Stromal cell of bone marrow (primary cell): ENCODE measurements around the gene HS6ST3.

Experiments used
- DNase-seq: peaks from one replicate; pipeline ENCODE4 v3.0.0-alpha.2; 2012; ENCODE audit warnings: low read depth

Gene HS6ST3

DNA sequence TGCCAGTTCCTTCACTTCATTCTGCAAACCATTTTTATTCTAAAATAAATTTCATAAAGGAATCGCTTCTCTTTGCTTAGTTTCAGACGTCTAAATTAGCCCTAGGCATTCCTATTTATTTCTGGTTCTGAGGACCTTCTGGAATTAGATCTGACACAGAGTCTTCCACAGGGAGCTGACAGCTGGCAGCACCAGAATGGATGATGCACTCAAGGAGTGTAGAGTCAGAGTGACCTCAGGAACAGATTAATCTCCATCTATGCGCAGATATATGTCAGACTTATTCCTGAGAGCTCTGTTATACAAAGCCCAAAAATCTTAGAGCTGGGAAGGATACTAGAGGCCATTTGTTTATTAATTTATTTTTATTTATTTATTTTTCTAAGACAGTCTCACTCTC is 450.8 kb downstream of the HS6ST3 start:
- DNase-seq: no peak

DNA sequence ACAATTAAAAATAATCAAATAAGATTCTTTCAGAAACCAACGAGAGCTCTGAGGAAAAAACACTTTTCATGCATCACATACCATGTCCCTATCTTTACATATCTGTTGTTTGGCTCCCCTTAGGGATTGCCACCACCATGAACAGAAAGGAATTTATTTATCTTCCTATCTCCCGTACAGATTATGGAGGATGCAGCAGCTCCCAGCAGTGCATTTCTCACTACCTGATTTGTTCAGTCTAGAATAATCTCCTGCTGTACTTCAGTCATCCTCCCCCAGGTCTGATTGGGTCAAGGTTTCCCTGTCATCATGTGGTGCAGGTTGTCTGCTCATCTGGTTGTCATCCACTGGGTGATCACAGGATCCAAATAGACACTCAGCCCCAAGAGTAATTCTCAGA is 453.1 kb downstream of the HS6ST3 start:
- DNase-seq: no peak

DNA sequence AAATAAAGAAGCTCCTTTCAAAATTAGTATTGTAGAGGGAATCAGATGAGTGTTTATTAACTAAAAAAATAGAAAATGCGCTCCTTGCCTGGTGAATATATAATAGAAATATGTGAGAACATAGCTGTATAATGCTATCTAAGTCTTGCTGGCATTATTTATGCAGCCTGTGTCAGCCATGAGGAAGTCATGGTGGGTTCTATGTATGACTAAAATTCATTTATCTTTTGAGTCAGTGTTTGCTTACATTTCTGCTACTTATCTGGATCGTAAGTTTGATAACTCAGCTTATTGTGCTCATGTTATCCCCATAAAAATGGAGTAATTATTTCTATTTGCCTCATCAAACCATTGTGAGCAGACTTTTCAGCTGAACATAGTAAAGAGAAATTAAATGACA is 455.1 kb downstream of the HS6ST3 start:
- no peak for DNase-seq

DNA sequence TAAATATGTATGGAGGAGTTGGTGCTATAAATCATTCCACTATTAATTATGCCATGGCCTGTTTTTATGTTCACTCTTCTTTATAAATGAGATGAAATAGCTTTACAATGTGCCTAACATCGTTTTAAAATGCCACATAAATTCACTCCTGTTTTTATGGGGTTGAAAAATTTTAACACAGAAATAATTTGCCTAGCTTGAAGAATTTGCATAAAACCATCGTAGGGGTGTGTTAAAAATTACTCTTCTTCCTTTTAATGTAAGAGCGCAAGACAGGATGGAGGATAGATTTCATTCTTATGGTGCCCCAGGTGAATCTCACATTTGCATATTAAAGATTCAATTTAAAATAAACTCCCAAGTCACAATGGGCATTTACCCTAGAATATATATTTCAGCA is 456.6 kb downstream of the HS6ST3 start:
- no peak for DNase-seq

DNA sequence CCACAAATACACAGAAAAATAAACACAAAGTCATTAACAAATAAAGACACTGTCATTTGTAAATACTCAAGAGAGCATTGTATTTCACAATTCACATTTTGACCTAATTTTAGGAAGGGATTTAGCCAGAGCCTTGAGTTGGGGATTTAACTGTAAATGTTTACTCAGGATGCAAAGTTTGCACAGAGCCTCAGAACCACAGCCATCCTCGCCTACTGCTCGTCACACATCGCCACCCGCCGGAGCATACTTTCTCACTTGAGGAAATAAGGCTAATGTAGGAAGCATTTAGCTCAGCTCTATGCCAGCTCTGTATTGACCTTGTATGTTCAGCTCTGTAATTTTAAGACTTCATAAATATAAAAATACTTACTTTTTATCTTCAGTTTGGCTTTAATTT is 461.6 kb downstream of the HS6ST3 start:
- no peak for DNase-seq

DNA sequence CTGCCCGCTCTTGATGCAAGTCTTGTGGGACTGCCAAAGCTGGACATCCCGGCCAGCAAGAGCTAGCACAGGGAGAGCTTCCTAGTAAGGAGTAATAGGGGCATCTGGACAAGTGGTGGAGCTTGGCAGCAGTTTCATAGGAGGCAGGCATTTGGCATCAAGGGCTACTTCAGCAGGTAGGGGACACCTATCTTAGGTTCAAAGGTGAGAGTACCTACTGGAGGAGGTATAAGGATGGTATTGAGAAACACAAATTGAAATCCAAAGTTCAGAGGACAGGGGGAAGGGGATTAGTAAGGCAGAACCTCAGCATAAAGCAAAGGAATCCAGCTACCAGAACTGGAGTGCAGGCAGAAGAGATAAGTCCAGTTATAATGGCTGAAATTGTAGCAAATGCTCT is 462.7 kb downstream of the HS6ST3 start:
- DNase-seq: no peak

DNA sequence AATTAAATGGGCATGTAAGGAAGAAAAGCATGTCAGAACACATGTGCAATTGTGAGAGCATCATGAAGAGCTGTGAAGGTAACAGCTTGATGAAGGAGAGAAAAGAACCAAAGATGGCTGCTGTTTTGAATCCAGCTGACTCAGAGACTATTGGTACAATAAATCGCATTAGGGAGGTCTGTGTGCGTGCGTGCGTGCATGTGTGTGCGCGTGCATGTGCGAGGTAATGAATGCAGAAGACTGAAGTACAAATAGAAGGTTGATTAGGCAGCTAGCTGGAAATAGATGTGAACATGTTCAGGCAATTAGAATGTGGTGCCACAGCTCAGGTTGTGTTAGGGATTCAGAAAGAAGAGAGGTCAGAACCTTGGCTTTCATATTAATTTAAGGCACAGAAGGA is 463.9 kb downstream of the HS6ST3 start:
- no peak for DNase-seq

DNA sequence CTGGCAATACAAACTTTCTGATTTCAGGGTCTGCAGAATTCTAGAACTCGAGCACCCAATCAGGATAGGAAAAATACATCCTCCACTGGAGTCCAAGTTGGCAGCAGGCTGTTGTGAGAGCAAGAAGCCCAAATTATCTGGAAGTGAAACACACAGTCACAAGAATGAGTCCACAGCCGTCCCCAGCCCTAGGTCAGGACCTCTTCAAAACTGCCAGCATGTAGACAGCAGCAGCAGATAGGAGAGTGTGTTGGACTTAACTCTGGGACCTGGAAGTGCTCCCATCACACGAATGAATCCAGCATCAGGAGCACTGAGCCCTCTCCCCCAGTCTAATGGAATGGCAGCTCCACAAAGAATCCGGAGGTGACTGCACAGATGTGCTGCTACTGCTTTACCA is 483.7 kb downstream of the HS6ST3 start:
- DNase-seq: no peak

DNA sequence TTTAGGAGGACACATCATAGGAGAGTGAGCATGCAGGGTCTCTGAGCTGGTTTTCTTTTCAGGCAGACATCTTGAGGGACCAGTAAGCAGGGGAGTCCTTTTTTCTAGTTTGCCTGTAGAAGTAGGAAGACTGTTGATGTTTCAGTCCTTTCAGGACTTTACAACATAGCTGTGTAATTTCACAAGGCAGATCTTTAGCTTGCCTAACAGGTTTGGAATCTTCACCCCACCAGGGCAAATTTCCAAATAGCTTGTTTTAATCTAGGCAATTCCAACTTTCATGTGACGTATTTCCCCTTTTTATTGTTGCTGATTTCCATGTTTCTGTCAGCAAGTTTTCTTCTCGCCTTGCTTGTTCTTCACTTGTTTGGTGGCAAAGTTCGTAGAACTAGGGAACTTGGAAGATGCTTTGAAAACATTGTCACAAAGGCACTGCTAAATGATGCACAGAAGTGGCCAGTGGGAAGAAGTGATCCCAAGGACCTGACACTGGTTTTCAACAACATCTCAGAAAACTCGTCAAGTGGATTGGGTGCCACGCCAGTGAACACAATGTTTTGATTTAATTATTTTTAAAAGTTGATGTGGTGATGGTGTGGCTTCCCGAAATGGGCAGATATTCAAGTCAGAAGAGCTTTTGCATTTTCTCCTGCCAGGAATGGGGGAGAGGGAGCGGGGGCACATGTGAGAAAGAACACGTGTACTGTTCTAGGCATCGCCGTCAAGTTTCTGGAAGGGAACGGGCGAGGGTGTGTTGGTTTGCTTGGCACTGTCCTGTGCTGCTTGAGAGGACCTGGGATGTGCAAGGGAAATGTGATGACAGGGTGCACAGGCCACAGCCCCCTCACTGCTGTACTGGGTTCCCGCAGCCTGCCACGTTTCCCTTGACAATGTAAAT is 485.8 kb downstream of the HS6ST3 start:
- no peak for DNase-seq

DNA sequence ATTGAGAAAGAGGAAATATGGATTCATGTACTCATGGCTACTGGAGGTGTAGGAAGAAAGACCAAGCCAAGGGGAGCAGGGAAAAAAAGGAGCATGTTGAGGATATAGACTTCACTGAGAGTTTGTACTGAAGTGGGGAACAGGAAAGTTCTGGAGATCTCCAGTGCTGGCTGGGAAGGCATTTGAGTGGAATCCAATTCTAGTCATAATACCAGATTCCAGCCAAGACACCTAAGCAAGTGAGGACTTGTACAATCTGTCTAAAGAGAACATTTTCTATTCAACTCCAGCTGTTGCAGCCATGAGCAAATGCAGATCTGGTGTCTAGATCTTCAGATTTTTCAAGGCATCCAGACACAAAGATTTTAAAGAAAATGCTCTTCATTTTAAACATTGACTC is 491.8 kb downstream of the HS6ST3 start:
- DNase-seq: no peak

DNA sequence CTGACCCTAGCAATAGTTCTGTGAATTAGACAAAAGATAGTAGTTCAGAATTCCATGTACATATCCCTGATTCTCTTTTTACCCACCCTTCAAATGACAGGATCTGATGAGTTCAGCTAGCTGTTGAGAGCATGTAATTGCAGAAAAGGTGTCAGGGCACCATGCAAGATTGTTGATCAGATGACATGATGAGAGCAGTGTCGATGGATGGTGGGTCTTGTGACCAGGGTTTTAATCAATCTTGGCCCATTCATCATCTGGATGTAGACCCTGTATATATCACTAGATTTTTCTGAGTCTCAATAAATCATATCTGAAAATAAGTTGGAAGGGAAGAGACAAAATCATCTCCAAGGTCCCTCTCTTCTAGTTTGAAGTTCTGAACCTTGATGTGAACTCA is 525.3 kb downstream of the HS6ST3 start:
- DNase-seq: no peak

DNA sequence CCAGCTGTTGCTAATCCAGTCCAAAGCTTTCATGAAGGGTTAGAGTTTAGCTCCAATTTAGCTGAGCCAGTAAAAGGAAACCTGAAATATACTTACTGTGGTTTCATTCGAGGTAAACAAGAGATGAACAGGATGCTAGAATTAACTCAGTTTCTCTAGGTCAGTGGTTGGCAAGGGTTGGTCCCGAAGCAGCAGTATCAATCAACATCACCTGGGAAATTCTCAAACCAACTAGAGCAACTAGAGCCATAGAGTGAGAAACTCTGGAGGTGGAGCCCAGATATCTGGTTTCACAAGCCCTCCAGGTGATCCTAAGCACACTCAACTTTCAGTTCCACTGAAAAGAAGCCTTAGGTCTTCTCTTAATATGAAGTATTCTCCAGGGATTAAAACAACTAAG is 527.6 kb downstream of the HS6ST3 start:
- DNase-seq: no peak

DNA sequence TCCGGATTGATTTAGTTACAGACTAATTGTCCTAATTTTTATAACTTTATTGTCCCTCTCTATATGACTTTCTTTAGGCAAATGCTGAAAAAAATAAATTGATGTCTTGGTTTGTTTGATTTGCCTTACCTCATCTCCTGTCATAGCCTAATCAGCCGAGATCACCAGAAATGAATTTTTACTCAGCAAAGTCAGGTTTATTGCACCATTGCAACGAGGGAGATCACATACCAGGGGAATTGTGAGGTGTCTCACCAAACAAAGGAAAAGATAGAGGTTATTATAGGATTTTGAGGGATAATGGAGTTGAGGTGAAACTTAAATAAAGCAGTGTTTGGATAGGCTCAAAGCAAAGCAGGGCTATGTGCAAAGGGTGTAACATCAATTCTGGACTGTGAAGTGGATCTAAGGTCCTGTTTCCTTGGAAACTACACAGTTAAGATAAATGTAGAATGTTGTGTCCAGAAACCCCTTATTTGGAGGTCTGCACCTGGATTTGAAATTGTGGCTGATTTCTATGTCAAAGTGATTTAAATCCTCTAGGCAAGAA is 531.8 kb downstream of the HS6ST3 start:
- no peak for DNase-seq

DNA sequence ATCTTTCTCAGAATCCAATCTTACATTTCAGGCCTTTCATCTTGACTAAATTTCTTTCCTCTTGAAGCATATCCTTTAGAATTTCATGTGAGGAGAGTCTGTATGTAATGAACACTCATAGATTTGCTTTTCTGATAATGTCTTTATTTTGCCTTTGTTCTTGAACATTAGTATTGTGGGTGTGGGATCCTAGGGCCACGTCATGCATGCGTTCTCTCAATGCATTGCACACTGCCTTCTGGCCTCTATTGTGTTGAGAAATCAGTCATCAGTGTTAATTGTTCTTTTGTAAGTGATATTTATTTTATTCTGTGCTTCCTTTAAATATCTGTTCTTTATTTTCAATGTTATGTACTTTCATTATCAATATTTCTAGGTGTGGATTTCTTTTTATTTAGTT is 539.4 kb downstream of the HS6ST3 start:
- DNase-seq: no peak

DNA sequence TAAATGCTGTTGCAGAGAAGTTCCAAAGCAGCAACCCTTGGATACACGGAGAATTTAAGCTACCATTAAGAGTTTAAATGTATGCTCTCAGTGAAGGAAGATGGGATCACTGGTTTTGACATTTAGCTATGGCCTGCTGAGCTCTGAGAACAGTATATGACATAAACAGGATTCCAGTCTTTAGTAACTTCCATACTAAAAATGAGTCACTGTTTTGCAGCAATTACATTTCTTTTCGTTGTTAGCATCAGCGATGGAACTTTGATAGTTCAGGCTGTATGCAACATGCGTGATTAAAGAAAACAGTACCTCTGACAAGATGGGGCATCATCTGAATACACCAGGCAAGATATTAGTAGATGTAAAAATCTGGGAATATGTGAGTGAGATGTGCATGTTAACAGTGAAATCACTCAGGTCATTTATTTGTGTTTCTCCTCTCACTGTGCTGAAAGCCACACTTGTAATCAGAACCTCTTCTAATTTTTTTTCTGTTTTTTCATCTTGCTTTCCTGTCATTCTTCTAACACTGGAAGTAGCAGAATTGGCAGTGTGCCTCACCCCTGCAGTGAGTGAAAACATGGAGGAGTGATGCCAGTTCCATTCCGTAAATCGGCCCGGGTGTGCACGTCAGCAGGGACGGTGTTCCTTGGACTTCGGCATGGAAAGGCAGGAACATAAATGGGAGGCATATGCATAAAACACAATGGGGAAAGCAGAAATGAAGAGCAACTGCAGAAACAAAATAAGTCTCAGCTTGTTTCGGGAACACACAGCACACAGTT is 542.8 kb downstream of the HS6ST3 start:
- no peak for DNase-seq

DNA sequence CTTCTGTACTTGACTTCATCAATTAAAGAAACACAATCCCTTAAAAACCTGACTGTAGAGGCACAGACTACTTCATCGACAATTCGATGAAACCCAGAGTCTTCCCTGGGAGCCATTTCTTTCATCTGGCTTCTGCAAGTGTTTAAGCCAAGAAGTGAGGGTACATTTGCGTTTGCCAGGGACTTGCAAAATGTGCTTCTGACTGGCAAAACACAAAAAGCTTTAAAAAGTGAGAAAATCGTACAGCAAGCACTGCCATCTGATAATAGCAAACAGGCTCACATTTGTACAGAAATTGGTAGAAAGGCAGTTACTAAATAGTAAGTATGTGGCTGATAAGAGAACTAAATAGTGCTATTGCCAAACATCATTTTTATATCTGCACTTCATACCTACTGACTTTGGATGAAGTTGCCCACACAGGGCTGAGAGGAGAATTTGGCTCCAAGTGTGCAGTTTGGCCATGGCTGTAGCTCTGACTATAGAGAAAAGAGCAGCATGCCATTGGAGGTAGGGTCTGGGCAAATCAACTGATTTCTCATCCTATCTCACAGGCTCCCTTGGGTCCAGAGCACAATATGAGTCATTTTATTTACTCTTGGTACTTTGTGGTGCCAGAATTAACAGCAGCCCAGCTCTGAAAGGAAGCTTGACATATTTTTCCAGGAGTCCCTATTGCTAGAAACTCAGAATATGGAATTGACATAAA is 546.2 kb downstream of the HS6ST3 start:
- no peak for DNase-seq

DNA sequence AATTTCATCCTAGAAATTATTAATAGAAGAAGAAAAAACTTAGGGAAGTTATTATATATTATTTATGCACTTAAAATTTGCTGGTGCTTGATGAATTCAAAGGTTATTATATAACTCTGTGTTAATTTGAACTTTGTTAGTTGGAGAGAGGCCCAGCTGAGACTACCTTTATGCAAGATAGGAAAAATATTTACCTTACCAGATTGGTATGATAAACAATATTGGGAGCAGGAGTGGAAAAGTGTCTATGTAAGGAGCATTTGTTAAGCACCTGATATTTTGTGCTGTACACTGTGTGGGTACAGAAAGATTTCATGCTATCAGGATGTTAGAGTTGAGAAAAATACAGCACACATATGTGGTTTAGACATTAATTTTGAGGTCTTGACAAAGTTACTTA is 547.1 kb downstream of the HS6ST3 start:
- no peak for DNase-seq

DNA sequence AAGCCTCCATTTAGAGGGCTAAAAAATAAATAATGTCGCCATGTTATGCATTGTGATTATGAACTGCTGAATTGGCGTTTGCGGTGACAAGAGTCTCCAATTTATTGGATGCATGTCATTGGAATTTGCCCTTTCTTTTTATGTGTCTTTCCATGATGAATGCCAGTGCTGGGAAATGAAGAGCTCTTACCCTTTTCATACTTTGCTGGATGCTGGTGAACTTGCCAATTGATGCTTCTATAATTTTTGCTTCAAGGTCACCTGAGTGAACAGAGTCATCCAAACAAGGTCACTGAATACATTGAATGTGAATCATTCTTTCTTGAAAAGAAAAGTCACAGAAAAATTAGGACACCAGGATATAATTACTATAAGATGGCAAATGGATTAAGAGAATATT is 556.2 kb downstream of the HS6ST3 start:
- DNase-seq: no peak

DNA sequence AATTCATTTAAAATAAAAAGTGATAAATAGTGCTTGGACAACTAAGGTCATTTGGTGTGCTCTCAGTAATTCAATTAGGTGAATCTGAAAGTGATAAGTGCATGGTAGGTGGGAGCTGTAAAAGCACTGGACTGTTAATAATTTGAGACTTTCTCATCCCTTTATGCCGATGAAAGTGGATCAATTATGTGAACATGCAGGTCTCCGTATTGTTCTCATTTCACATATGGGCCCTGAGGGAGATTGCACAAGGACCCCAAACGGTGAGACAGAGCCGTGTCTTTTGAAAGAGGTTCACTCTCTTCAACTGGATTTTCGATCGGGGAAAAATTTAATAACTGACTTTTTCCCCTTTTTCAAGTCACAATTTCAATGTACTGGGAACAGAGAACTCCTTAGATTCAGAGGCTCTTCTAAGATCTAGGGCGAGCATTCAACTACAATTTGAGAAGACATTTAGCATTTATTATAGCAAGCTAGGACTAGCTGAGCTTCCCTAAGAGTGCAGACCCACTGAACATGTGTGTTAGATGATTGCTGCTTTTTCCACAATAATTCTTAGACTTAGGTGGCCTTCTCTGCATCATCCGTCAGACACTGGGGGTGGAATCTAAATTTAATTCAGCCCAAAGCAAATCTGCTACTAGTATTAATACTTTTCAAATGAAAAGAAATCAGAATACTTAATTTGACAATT is 556.8 kb downstream of the HS6ST3 start:
- DNase-seq: no peak

DNA sequence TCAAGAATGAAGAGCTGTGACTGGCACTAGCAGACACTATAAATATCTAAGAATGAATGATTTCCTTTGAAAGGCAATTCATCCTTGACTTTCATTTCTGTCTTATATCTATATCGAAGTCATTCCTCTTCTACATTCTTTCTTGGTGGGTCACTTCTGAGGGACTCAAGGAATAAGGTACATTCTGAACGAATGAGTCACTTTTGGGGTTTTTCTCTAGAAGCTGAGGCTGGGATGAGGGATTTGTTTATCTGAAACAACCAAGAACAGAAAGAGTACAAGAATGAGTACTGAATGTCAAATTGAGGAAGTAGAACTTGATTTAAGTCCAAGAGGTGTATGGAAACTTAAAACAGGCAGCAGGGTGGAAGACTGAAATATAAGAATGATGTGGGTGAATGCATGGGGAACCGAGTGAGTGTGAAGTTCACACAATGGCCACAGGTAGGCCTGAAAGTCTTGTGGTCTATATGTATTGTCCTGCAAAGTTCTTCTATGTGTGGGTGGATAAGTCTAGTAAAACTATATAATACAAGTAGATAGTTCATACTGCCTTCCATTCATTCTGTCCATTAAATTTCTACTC is 560.5 kb downstream of the HS6ST3 start:
- DNase-seq: no peak

DNA sequence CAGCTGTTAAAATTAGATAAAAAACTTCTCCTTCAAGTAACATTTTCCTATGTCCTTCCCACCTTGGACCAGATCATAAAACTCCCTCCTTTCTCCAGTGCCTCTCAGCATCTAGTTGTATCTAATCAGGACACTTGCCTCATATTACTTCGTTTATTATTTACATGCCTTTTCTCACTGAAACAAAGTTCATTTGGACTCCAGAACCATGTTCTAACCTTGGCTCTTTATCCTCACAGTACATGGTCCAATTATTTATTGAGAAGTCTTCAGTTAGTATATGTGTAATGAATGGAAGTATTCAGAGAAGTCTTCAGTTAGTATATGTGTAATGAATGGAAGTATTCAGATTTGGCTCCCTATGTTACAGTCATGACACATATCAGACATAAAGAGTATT is 561.7 kb downstream of the HS6ST3 start:
- no peak for DNase-seq

DNA sequence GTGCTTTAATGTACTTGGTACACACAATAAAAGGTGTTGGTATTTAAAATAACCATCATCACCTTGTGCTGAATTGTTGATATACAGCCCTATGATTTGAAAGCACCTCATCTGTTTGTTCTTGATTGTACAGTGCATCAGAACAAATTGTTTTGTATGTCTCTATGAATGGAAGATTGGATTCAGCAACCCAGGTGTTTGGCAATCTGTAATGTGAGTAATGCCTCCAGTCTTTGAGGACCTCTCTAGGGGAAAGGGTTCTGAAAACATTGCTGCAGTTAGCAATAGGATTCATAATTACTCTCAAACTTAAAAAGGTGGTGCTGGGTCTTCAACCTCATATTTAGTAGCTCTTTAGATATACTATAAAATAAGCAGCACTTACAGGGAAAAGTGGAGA is 562.6 kb downstream of the HS6ST3 start:
- DNase-seq: no peak
